ENCODE results near the gene PIAS4.

PIAS4 gene

DNA sequence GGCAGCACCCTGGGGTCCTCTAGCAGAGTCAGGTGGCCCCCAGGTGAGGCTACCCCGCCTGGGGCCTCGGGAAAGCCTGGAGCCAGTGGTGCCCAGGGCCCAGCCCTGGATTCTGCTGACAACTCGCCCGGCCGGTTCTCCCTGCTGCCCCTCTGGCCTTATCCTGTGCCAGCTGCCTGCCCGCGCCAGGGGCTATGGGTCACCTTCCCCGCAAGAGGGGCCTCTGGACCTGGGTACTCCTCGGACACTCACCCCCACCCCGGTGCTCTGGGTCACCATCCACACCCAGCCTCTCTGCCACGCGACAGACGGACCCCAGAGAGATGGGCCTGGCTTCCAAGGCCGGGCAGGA lies 35.2 kb downstream of the PIAS4 start:
- TF ChIP-seq, protein P1, sequence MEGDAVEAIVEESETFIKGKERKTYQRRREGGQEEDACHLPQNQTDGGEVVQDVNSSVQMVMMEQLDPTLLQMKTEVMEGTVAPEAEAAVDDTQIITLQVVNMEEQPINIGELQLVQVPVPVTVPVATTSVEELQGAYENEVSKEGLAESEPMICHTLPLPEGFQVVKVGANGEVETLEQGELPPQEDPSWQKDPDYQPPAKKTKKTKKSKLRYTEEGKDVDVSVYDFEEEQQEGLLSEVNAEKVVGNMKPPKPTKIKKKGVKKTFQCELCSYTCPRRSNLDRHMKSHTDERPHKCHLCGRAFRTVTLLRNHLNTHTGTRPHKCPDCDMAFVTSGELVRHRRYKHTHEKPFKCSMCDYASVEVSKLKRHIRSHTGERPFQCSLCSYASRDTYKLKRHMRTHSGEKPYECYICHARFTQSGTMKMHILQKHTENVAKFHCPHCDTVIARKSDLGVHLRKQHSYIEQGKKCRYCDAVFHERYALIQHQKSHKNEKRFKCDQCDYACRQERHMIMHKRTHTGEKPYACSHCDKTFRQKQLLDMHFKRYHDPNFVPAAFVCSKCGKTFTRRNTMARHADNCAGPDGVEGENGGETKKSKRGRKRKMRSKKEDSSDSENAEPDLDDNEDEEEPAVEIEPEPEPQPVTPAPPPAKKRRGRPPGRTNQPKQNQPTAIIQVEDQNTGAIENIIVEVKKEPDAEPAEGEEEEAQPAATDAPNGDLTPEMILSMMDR (IDR thresholded peaks at IDR 0.05; ENCODE audit: control insufficient read depth, extremely low read depth, insufficient read depth): no peak
- no peak for DNase-seq (ENCODE audit: low read depth)
- H3K4me3 ChIP-seq (ENCODE audit: low read depth, low read length): peak overlapping the region; percentile 20; the same call in 1 of the 2 replicates

DNA sequence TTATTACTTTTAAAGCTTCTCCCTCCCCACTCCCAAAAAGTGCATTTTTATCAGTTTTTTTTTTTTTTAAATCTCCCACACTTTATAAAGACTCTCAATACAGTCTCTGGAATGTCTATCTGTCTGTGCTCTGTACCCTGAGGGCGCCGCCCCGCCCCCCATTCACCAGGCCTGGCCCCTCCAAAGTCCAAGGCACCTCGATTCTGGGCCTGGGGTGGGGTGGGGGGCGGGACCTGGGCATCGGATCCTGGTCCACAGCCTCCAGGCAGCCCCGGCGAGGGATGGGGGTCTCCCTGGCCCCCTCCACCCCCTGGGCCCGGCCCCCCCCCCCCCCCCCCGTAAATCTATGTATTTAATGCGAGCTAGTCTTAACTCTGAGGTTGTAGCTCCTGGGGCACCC lies 35.9 kb downstream of the PIAS4 start:
- no peak for DNase-seq (ENCODE audit: low read depth)
- TF ChIP-seq, protein P1 (IDR thresholded peaks at IDR 0.05; ENCODE audit: control insufficient read depth, extremely low read depth, insufficient read depth): no peak

DNA sequence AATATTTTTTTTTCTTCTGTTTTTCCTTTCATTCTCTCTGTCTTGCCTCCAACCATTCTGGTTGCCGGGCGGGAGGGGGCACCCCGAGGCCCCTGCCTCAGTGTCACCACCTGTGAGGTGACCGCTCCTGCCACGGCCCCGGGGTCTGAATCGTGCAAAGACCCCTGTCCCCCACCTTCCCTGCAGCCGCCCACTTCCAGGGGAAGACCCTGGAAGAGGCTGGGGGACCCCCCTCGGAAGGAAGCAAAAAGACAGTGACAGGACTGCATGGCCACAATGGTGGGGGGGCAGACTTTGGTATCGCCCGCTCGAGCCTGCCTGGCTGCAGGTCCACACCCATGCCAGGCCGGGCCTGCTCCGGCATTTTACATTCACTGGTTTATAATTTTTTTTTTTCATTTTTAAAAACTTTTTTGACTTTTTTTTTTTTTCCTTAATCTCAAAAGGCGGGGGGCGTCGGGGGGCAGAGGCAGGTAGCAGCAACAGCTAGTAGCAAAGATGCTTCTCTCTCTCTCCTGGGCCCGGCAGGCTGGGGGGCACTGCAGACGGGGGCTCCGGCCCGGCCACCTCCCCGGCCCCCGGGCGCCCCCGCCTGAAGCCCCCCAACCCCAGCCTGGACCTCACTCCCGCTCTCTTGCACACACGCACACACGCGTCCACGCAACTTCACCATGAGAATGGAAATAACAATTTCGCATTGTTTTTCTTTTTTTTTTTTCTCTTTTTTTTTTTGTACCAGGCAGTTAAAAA lies 36.6 kb downstream of the PIAS4 start:
- no peak for DNase-seq (ENCODE audit: low read depth)
- TF ChIP-seq, protein P1 (IDR thresholded peaks at IDR 0.05; ENCODE audit: control insufficient read depth, extremely low read depth, insufficient read depth): no peak
- H3K4me3 ChIP-seq (ENCODE audit: low read depth, low read length): no peak overlapping the region

More for the DNA sequence above, 35.9 kb downstream of the PIAS4 start:
- H3K4me3 ChIP-seq (ENCODE audit: low read depth, low read length): no peak overlapping the region

DNA sequence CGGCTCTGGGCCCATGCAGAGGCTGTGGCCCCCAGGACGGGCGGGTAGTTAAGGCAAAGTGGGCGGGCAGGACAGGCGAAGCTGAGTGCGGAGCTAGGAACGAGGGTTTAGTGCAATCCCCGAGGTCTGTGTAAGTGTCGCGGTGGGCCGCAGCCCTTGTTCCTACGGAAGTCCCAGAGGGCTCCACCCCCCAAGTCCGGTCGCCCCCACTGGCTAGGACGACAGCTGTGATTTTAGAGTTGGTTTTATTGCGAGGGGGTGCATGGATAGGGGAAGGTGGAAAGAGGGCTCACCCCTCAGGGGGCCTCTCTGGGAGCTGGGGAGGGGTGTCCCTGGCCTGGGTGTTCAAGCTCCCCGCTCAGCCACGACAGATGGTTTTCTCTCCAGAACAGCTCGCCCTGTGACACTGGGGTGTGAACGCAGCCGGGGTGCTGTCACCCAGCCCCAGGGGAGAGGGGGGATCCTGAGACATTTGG lies 37.5 kb downstream of the PIAS4 start:
- DNase-seq (ENCODE audit: low read depth): no peak
- TF ChIP-seq, protein P1 (IDR thresholded peaks at IDR 0.05; ENCODE audit: control insufficient read depth, extremely low read depth, insufficient read depth): no peak
- no peak overlapping the region for H3K4me3 ChIP-seq (ENCODE audit: low read depth, low read length)

DNA sequence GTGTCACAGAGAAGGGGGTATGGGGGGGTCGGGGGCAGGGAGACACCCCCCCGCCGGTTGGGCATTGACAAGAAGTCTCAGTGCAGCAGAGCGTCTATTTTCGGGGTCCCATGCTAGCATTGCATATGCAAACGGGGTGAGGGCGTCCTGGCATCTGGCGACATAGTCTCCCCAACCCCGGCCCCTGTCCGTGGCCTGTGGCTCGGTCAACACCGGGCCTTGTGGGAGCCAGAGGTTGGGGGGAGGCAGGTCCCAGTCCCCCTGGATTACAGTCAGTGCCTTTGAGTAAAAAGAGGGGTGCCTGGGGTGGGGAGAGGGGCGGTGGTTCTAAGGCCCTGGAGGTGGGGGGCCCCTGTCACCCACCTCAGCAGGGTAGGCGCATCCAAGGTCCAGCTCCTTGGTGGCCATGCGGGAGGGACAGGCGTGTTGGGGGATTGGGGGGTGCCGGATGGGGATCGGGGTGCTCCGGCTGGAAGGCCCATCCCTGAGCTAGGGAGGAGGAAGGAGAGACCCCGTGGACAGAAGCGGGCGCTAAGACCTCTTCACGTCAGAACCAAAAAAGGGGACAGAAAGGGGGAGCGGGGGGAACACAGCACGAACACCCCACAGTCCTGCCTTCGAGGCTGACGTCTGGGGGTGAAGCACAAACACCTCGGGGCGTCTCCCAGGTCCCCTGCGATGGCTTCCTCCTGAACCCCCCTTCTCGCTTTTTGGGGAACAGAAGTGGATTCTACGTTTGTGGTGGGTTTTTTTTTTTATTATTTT lies 38.2 kb downstream of the PIAS4 start:
- TF ChIP-seq, protein P1 (IDR thresholded peaks at IDR 0.05; ENCODE audit: control insufficient read depth, extremely low read depth, insufficient read depth): no peak
- DNase-seq (ENCODE audit: low read depth): no peak
- H3K4me3 ChIP-seq (ENCODE audit: low read depth, low read length): no peak overlapping the region

DNA sequence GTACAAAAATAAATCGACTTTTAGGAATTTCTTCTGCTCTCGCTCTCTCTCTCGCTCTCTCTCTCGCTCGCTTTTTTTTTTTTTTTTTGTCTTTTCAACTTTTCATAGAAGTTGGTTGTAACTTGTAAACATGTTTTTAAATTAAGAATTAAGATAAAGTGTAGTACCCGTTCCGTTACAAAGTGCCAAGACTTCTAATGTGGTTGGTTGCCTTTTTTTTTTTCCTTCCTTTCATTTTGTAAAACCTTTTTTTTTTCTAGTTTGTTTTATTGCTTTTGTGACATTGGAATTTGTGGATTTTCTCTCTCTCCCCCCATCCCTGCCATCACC lies 38.8 kb downstream of the PIAS4 start:
- DNase-seq (ENCODE audit: low read depth): no peak
- TF ChIP-seq, protein P1 (IDR thresholded peaks at IDR 0.05; ENCODE audit: control insufficient read depth, extremely low read depth, insufficient read depth): no peak
- no peak overlapping the region for H3K4me3 ChIP-seq (ENCODE audit: low read depth, low read length)
